Astrocyte of the cerebellum (primary cell): Measurements from ENCODE around the gene PPFIA1.

ENCODE experiments used
- DNase-seq: peaks from one replicate; pipeline ENCODE4 v3.0.0-alpha.2; 2011; ENCODE audit warnings: low read depth
- H3K4me3 ChIP-seq: 2 replicates; pipeline ENCODE4 v1.5.1; 2011; ENCODE audit warnings: mild to moderate bottlenecking, low read depth, low read length, moderate library complexity
- CTCF ChIP-seq: IDR thresholded peaks from 2 replicates; pipeline ENCODE4 v1.5.1; 2012; ENCODE audit warnings: low read length, low read depth, moderate library complexity, mild to moderate bottlenecking; ENCODE audit errors: missing control alignments
- in situ Hi-C: cut with HindIII; loops from 2 replicates; pipeline ENCODE4 v1.10.0; 2017; ENCODE audit warnings: low sequenced_read_pairs

Gene PPFIA1

DNA sequence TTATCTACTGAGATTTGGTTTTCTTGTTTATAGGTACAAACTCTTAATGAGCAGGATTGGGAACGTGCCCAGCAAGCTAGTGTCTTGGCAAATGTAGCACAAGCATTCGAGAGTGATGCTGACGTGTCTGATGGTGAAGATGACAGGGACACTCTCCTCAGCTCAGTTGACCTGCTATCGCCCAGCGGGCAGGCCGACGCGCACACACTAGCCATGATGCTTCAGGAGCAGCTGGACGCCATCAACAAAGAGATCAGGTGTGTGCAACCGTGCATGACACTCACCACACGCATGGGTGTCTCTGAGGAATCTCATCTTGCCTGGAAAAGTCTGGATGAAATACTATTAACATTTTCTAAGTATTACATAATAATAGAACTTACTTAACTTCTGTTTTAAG lies 73.1 kb downstream of the PPFIA1 start:
- H3K4me3 ChIP-seq = no peak overlapping the region
- TF ChIP-seq CTCF = no peak
- DNase-seq = no peak
- in situ Hi-C loops = no loop called here

DNA sequence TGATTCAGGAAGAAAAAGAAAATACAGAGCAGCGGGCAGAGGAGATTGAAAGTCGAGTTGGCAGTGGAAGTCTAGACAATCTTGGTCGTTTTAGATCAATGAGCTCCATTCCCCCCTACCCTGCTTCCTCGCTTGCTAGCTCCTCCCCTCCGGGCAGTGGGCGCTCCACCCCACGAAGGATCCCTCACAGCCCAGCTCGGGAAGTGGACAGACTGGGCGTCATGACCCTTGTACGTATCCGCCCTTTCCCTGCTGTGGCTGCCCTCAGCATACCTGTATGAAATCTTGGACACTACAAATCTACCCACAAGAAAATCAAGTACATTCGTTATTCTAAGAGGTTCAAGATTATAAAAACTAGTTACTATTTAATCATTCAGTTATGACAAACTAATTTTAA lies 77.7 kb downstream of the PPFIA1 start:
- TF ChIP-seq CTCF = no peak
- in situ Hi-C loops = no loop called here
- no peak overlapping the region for H3K4me3 ChIP-seq
- DNase-seq = no peak

GRCh38 chr11:70348608-70349007 lies 78.1 kb downstream of the PPFIA1 start:
- DNase-seq = no peak
- TF ChIP-seq CTCF = no peak
- H3K4me3 ChIP-seq = no peak overlapping the region
- in situ Hi-C loops = no loop called here

- in situ Hi-C loops = no loop called here
- DNase-seq = no peak
- TF ChIP-seq CTCF = no peak
- no peak overlapping the region for H3K4me3 ChIP-seq
These were observed 81.2 kb downstream of the PPFIA1 start for GRCh38 chr11:70351646-70352045.

- in situ Hi-C loops = no loop called here
- DNase-seq = no peak
- no peak overlapping the region for H3K4me3 ChIP-seq
- TF ChIP-seq CTCF = no peak
These were observed 81.6 kb downstream of the PPFIA1 start for GRCh38 chr11:70352100-70352499.

GRCh38 chr11:70352601-70353000 lies 82.1 kb downstream of the PPFIA1 start:
- TF ChIP-seq CTCF = no peak
- in situ Hi-C loops = no loop called here
- H3K4me3 ChIP-seq = no peak overlapping the region
- no peak for DNase-seq

DNA sequence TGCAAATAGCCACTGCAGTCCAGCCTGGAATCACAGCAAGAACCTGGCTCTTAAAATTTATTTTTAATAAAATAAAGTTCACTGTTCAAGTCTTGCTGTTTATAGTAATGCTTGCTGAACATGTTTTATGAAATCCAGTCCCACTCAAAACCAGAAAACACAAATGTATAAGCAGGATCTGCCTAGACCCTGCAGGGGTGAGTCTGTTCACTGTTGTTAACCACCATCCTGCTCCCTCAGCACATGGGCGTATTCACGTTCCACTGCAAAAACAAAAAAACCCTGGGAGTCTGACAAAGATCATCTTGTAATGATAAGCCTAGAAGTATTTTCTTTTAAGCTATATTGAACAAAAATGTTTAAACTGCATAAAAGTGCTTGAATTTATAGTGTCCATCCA lies 82.8 kb downstream of the PPFIA1 start:
- no peak overlapping the region for H3K4me3 ChIP-seq
- no peak for DNase-seq
- no peak for TF ChIP-seq CTCF
- in situ Hi-C loops = no loop called here
